ENCODE measurements around the gene JSRP1.

GRCh38 chr19:2303211-2303798 lies 47.1 kb upstream of the JSRP1 start:
- TF ChIP-seq MAX (IDR thresholded peaks at IDR 0.05) (no peak), JUND (IDR thresholded peaks at IDR 0.05) (no peak), GABPA (IDR thresholded peaks at IDR 0.05 in 1 of 2, conservative IDR thresholded peaks at IDR 0.05 in 1 of 2) (no peak), RAD21 (IDR thresholded peaks at IDR 0.05) (no peak), FOXA1 (IDR thresholded peaks at IDR 0.05) (no peak), YY1 (IDR thresholded peaks at IDR 0.05) (no peak), ZBTB33 (IDR thresholded peaks at IDR 0.05) (no peak)
- TF ChIP-seq, protein P1, sequence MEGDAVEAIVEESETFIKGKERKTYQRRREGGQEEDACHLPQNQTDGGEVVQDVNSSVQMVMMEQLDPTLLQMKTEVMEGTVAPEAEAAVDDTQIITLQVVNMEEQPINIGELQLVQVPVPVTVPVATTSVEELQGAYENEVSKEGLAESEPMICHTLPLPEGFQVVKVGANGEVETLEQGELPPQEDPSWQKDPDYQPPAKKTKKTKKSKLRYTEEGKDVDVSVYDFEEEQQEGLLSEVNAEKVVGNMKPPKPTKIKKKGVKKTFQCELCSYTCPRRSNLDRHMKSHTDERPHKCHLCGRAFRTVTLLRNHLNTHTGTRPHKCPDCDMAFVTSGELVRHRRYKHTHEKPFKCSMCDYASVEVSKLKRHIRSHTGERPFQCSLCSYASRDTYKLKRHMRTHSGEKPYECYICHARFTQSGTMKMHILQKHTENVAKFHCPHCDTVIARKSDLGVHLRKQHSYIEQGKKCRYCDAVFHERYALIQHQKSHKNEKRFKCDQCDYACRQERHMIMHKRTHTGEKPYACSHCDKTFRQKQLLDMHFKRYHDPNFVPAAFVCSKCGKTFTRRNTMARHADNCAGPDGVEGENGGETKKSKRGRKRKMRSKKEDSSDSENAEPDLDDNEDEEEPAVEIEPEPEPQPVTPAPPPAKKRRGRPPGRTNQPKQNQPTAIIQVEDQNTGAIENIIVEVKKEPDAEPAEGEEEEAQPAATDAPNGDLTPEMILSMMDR (IDR thresholded peaks at IDR 0.05; ENCODE audit: low read depth, low read length, missing input control) = no peak
- TF ChIP-seq, protein P2, sequence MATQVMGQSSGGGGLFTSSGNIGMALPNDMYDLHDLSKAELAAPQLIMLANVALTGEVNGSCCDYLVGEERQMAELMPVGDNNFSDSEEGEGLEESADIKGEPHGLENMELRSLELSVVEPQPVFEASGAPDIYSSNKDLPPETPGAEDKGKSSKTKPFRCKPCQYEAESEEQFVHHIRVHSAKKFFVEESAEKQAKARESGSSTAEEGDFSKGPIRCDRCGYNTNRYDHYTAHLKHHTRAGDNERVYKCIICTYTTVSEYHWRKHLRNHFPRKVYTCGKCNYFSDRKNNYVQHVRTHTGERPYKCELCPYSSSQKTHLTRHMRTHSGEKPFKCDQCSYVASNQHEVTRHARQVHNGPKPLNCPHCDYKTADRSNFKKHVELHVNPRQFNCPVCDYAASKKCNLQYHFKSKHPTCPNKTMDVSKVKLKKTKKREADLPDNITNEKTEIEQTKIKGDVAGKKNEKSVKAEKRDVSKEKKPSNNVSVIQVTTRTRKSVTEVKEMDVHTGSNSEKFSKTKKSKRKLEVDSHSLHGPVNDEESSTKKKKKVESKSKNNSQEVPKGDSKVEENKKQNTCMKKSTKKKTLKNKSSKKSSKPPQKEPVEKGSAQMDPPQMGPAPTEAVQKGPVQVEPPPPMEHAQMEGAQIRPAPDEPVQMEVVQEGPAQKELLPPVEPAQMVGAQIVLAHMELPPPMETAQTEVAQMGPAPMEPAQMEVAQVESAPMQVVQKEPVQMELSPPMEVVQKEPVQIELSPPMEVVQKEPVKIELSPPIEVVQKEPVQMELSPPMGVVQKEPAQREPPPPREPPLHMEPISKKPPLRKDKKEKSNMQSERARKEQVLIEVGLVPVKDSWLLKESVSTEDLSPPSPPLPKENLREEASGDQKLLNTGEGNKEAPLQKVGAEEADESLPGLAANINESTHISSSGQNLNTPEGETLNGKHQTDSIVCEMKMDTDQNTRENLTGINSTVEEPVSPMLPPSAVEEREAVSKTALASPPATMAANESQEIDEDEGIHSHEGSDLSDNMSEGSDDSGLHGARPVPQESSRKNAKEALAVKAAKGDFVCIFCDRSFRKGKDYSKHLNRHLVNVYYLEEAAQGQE (IDR thresholded peaks at IDR 0.05) = no peak
- TF ChIP-seq, protein P3, sequence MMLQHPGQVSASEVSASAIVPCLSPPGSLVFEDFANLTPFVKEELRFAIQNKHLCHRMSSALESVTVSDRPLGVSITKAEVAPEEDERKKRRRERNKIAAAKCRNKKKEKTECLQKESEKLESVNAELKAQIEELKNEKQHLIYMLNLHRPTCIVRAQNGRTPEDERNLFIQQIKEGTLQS (IDR thresholded peaks at IDR 0.05) = no peak
